ENCODE data around the gene FECH.
A peak's percentile ranks its signal among the peaks of the same experiment; 100 is the strongest.

Gene FECH

DNA sequence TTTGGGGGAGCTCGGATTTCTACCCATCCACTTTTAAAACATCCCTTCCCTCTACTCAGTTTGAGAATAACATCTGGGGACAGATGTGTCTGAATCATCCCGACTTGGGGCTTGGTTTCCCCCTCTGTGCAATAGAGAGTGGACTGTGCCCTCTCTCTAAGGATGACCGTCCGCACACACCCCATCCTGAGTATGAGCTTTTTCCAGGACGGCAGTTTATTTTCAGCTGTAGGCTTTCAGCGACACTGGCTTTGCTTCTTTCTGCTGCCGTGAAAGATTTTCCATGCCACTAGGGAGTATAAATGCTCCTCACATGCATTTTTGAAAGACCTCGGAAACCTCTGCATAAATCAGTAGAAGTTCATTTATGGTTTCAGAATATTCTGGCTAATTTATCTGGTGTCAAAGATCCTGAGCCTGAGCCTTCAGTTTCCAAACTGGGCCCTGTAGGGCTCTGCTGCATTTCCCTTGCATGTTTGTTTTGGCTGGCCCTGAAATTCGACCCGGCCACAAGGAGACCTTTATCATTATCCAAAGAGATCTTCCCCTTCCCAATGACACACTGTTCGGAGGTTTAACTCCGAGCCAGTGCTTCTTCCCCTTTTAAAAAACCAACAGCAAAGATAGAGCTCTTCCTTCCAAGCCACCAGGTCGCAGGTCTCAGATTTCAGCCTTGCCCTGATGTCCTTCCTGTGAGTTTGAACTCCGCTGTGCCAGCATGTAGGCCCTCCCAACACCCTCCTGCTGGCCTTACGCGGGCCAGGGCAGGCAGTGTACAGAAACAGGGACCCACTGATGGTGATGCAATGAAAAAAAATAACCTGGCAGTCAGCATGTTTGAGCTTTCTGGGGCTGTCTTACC lies 53.3 kb downstream of the FECH start:
- Histone ChIP-seq H3K4me1 (ENCODE audit: control insufficient read depth, insufficient read depth, low read length) (0 out of 2 replicates have a peak, but pooled peaks cover 4% of the 10 kb centered on the region), H3K27ac (ENCODE audit: extremely low read depth, low read depth, low read length) (no peak overlapping the region), H3K4me3 (ENCODE audit: low read depth, low read length) (no peak overlapping the region), H3K9me3 (ENCODE audit: control insufficient read depth, insufficient read depth, low read depth, low read length) (no peaks in the 10 kb centered on the region), H3K36me3 (ENCODE audit: control insufficient read depth in 2 of 2, insufficient read depth in 1 of 2, low read length in 2 of 2) (no peaks in the 10 kb centered on the region)
- CTCF ChIA-PET = interaction anchor here (0.5 to 1.4 kb wide), 5 partner anchors 23 to 1716 kb away, joined by 3 to 4 read pairs (median 3); no protein-coding TSS in a partner anchor
- TF ChIP-seq ZIC2 (tag by site-specific recombination; IDR thresholded peaks at IDR 0.05) (peak; percentile 42), ZFP69B (tag by site-specific recombination; IDR thresholded peaks at IDR 0.05) (no peak), ZNF324 (tag by site-specific recombination; IDR thresholded peaks at IDR 0.05) (no peak), ZNF341 (tag by site-specific recombination; IDR thresholded peaks at IDR 0.05; ENCODE audit: low read depth) (peak; percentile 22; the same call in 1 of the 2 replicates)
- TF ChIP-seq, protein P1, sequence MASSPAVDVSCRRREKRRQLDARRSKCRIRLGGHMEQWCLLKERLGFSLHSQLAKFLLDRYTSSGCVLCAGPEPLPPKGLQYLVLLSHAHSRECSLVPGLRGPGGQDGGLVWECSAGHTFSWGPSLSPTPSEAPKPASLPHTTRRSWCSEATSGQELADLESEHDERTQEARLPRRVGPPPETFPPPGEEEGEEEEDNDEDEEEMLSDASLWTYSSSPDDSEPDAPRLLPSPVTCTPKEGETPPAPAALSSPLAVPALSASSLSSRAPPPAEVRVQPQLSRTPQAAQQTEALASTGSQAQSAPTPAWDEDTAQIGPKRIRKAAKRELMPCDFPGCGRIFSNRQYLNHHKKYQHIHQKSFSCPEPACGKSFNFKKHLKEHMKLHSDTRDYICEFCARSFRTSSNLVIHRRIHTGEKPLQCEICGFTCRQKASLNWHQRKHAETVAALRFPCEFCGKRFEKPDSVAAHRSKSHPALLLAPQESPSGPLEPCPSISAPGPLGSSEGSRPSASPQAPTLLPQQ (tag by site-specific recombination; IDR thresholded peaks at IDR 0.05) = peak; percentile 84
- TF ChIP-seq, protein P2, sequence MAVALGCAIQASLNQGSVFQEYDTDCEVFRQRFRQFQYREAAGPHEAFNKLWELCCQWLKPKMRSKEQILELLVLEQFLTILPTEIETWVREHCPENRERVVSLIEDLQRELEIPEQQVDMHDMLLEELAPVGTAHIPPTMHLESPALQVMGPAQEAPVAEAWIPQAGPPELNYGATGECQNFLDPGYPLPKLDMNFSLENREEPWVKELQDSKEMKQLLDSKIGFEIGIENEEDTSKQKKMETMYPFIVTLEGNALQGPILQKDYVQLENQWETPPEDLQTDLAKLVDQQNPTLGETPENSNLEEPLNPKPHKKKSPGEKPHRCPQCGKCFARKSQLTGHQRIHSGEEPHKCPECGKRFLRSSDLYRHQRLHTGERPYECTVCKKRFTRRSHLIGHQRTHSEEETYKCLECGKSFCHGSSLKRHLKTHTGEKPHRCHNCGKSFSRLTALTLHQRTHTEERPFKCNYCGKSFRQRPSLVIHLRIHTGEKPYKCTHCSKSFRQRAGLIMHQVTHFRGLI (tag by site-specific recombination; IDR thresholded peaks at IDR 0.05) = 0 out of 2 replicates have a peak, but pooled peaks have one; percentile 34
- POLR2A ChIA-PET = interaction anchor here (1.3 kb wide), 1 partner anchor 882 kb away, joined by 3 read pairs; the partner anchor contains the start of gene WDR7

DNA sequence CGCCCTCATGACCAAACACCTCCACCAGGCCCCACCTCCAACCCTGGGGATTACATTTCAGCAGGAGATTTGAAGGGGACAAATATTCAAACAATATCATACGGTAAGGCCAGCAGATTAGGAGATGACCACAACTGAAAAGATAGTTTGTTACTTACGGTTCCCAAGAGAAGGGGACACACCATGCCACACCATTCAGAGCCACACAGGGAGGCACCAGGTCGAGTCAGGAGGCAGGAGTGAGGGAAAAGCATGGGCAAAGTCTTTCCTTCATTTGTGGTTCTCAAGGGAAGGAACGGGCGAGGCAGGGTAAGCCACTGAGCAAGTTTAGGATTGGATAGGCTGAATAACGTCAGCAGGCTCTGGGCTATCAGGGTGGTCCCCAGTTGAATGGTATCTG lies 57.4 kb downstream of the FECH start:
- H3K27ac ChIP-seq (ENCODE audit: extremely low read depth, low read depth, low read length) = no peak overlapping the region
- POLR2A ChIA-PET = no interaction called here
- TF ChIP-seq ZNF175 (tag by site-specific recombination; IDR thresholded peaks at IDR 0.05) (no peak), ZNF654 (tag by site-specific recombination; IDR thresholded peaks at IDR 0.05; ENCODE audit: low read depth) (no peak), ZNF404 (tag by site-specific recombination; IDR thresholded peaks at IDR 0.05) (no peak)
- TF ChIP-seq, protein P3, sequence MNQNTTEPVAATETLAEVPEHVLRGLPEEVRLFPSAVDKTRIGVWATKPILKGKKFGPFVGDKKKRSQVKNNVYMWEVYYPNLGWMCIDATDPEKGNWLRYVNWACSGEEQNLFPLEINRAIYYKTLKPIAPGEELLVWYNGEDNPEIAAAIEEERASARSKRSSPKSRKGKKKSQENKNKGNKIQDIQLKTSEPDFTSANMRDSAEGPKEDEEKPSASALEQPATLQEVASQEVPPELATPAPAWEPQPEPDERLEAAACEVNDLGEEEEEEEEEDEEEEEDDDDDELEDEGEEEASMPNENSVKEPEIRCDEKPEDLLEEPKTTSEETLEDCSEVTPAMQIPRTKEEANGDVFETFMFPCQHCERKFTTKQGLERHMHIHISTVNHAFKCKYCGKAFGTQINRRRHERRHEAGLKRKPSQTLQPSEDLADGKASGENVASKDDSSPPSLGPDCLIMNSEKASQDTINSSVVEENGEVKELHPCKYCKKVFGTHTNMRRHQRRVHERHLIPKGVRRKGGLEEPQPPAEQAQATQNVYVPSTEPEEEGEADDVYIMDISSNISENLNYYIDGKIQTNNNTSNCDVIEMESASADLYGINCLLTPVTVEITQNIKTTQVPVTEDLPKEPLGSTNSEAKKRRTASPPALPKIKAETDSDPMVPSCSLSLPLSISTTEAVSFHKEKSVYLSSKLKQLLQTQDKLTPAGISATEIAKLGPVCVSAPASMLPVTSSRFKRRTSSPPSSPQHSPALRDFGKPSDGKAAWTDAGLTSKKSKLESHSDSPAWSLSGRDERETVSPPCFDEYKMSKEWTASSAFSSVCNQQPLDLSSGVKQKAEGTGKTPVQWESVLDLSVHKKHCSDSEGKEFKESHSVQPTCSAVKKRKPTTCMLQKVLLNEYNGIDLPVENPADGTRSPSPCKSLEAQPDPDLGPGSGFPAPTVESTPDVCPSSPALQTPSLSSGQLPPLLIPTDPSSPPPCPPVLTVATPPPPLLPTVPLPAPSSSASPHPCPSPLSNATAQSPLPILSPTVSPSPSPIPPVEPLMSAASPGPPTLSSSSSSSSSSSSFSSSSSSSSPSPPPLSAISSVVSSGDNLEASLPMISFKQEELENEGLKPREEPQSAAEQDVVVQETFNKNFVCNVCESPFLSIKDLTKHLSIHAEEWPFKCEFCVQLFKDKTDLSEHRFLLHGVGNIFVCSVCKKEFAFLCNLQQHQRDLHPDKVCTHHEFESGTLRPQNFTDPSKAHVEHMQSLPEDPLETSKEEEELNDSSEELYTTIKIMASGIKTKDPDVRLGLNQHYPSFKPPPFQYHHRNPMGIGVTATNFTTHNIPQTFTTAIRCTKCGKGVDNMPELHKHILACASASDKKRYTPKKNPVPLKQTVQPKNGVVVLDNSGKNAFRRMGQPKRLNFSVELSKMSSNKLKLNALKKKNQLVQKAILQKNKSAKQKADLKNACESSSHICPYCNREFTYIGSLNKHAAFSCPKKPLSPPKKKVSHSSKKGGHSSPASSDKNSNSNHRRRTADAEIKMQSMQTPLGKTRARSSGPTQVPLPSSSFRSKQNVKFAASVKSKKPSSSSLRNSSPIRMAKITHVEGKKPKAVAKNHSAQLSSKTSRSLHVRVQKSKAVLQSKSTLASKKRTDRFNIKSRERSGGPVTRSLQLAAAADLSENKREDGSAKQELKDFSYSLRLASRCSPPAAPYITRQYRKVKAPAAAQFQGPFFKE (tag by site-specific recombination; IDR thresholded peaks at IDR 0.05; ENCODE audit: borderline replicate concordance) = no peak
- TF ChIP-seq, protein P4, sequence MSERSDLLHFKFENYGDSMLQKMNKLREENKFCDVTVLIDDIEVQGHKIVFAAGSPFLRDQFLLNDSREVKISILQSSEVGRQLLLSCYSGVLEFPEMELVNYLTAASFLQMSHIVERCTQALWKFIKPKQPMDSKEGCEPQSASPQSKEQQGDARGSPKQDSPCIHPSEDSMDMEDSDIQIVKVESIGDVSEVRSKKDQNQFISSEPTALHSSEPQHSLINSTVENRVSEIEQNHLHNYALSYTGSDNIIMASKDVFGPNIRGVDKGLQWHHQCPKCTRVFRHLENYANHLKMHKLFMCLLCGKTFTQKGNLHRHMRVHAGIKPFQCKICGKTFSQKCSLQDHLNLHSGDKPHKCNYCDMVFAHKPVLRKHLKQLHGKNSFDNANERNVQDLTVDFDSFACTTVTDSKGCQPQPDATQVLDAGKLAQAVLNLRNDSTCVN (tag by site-specific recombination; optimal IDR thresholded peaks at IDR 0.05) = no peak
- H3K36me3 ChIP-seq (ENCODE audit: control insufficient read depth in 2 of 2, insufficient read depth in 1 of 2, low read length in 2 of 2) = no peaks in the 10 kb centered on the region
- 0 out of 2 replicates have a peak, but pooled peaks cover 4% of the 10 kb centered on the region for H3K4me1 ChIP-seq (ENCODE audit: control insufficient read depth, insufficient read depth, low read length)
- H3K4me3 ChIP-seq (ENCODE audit: low read depth, low read length) = no peak overlapping the region
- CTCF ChIA-PET = no interaction called here
- H3K9me3 ChIP-seq (ENCODE audit: control insufficient read depth, insufficient read depth, low read depth, low read length) = no peaks in the 10 kb centered on the region
